HG03196 (cell line): ENCODE measurements around the gene SCYL1.
"Not testable (repeated sequence)": the region's sequence is repeated elsewhere in the genome, so short reads cannot be mapped to it uniquely, and the experiment has no call there.

Experiments used
- ATAC-seq: cut with Tn5 transposase; IDR thresholded peaks from one replicate; pipeline ENCODE4 v1.9.1; 2021; ENCODE audit not compliant: unreplicated experiment

Gene SCYL1

DNA sequence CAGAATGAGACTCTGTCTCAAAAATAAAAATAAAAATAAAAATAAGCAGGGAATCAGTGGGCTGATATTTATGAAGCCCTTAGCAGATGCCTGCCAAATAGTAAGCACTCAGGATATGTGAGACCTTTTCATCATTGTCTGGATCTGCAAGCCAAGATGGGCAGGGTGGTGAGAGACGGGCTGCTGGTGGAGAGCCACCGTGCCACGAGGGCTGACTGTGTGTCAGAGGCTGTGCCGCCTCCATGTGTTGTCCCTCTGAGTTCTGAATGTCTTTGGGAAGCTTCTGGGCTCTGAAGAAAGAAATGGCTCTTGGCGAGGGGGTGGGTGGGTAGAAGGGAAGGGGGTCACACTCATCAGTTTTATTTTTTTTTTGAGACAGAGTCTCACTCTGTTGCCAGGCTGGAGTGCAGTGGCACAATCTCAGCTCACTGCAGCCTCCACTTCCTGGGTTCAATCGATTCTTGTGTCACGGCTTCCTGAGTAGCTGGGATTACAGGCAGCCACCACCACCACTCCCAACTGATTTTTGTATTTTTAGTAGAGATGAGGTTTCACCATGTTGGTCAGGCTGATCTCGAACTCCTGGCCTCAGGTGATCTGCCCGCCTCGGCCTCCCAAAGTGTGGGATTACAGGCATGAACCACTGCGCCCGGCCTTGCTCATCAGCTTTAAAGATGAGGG is 40.1 kb downstream of the SCYL1 start:
- ATAC-seq = not testable (repeated sequence)

DNA sequence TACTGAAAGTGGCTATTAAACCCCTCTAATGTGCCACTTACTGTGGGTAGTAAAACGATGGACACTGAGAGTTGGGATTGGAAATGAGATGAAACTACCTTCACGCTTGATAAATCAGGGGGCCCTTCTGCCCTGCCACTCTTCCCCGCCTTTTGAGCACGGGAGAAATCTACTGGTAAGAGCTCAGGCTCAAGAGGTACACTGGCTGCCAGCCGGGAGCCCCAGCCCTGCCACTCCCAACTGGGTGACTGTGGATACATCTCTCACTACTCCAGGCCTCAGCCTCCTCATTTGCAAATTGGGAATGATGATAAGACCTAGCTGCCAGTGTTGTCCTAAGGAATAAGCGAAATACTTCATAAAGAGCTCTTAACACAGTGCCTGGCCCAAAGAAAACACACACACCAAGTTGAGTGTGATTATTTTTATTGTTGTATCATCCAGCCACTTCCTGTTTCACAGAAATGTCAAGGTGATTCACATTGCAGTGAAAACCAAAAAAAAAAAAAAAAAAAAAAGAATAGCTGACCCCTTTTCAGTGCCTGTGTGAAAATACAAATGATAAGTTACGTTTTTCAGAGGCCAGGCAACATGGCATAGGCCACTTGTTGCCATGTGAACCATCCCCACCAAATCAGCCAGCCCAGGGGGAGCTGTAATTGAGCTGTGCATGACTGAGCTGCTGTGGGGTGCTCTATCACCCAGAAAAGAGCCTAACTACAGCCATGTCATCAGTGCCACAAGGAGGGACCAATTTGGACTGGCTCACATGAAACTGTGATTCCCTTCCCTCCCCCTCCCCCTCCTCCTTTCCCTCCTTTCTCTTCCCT is 41.0 kb downstream of the SCYL1 start:
- ATAC-seq = no peak

- ATAC-seq = peak; percentile 2
Measured at GRCh38 chr11:65569164-65569972, 44.5 kb downstream of the SCYL1 start.

DNA sequence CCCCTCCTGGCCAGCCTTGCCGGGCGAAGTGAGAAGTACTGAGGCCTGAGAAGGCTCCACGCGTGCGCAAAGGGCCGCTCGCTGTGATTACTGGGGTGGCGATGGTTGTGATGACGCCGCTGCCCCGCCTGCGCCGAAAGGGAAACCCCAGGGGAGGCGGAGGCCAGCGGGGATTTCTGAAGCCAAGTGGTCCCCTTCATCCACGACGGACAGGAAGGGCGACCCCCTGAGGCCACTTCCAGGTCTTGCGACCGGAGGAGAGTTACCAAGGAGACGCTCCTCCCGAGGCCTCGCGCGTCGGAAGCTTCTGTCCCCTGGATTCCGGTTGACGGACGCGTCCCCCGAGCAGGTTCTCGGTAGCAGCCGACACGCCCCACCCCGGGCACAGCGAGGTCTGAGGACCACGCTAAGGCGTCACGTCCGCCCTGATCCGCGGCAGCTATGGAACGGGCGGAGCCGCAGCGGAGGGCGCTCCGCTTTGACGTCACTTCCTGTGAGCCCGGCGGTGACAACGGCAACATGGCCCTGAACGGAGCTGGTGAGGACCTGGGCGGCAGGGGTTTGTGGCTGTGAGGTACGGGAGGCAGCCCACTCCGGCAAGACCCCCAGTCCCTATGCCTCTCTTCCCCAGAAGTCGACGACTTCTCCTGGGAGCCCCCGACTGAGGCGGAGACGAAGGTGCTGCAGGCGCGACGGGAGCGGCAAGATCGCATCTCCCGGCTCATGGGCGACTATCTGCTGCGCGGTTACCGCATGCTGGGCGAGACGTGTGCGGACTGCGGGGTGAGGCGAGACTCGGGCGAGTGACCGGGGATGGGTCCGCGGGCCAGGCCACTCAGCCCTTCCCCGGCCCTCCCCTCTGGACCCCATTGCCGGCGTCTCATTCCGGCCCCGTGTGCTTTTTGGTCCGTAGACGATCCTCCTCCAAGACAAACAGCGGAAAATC is 45.4 kb downstream of the SCYL1 start, which contains the start of gene ZNRD2:
Gene ZNRD2 (plus strand): TSS at position 505 of the 946 bp plus-strand sequence. CDS start 15 bp downstream, at position 520.
- ATAC-seq = peak; percentile 56

- no peak for ATAC-seq
Measured at GRCh38 chr11:65571420-65571819, 46.5 kb downstream of the SCYL1 start.

DNA sequence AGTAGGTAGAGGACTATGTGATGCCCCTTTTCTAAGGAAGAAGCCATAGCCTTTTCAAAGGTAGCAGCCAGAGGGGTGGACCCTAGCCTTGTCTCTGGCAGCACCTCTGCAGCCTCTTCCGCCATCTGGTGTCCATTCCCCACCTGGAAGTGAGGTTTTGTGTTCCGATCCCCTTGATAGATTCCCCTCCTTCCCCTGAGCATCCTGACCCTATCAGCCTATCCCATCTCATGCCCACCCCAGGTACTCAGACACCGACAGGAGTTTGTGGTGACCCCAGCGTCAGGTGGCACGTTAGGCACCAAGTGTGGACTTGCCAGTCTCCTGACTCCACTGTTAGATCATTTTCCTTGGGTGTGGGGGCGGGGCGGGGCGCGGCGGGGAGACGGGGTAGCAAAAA is 47.1 kb downstream of the SCYL1 start:
- no peak for ATAC-seq

- ATAC-seq = no peak
Measured at GRCh38 chr11:65572356-65573051, 47.6 kb downstream of the SCYL1 start, which contains the start of gene FAM89B. FAM89B (plus strand) TSS chr11:65572538; CDS start chr11:65572670, 132 bp downstream.

DNA sequence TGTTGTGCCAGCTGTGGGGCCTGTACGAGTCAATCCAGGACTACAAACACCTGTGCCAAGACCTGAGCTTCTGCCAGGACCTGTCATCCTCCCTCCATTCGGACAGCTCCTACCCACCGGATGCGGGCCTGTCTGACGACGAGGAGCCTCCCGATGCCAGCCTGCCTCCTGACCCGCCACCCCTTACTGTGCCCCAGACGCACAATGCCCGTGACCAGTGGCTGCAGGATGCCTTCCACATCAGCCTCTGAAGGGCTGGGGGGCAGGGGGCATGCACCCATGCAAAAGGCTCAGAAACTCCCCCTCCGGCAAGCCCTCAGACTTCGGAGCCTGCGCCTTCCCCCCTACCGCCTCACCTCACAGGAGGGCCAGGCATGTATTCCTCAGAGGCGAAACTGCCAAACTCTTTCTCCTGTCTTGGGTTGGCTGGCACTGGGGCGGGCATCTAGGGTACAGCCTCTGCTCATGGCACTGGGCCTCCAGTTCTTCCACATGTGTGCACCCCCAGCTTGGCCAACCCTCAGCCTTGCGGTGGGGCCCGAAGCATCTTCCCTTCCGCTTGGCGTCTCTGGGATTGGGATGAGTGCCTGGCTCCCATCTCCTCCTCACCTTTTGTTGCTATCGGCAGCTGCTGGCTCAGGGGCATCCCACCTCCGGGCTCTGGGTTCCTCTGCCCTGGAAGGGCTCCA is 48.7 kb downstream of the SCYL1 start:
- no peak for ATAC-seq

GRCh38 chr11:65574109-65574810 is 49.4 kb downstream of the SCYL1 start:
- ATAC-seq = peak; percentile 28

GRCh38 chr11:65574811-65575567 is 50.1 kb downstream of the SCYL1 start:
- no peak for ATAC-seq

DNA sequence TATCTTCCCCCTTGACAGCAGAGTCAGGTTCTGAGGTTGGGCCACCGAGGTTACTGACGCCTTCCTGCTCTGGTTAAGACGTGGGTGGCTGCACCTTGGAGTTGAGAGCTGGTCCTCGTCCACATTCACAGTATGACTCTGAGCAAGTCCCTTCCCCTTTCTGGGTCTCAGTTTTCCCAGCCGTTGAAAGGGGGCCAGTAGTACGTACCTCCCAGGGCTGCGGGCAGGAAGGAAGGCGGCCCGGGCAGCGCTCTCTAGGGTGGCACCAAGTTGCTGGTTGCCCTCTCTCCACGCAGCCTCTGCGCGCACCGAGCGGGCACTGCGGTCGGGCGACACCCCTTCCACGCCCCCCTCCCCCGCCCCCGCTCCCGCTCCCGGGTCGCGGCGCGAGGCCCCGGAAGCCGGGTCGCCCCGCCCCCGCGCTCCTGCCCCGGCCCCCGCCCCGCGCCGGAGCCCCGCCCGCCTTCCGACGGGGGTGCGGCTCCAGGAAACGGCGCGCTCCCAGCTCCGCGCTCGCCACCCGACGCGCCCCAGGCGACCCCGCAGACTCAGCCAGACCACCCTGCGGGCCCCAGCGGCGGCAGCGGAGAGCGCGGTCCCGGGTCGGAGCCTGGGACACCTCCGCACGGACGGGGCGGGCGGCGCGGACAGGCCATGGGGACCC is 50.8 kb downstream of the SCYL1 start, which contains the start of gene EHBP1L1:
Gene EHBP1L1 (plus strand): TSS at position 486 of the 664 bp plus-strand sequence. CDS start 250 bp downstream, outside the sequence.
- ATAC-seq = no peak

DNA sequence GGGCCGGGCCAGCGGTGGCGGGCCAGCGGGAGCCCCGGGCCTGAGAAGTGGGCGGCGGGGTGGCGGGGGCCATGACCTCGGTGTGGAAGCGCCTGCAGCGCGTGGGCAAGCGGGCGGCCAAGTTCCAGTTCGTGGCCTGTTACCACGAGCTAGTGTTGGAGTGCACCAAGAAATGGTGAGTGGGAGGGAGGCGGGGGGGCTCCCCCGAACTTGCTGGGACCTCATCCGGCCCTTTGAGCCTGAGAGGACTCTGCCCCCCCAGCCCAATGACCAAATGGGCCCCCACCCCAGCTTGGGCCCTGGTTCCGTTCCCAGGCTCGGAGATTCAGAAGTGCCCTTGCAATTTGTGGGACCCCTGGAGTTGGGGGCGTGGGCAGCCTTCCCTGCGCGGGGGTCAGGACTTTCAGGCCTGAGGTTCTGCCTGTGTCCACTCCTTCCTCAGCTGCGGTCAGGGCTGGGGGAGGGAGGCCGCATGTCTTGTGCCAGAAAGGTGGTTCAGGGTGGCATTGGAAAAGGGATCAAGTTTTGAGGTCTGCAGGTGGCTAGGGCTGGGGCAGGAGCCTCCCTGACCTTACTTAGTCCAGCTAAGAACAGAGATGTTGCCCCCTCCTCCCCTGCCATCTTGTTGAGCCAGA is 51.5 kb downstream of the SCYL1 start:
- ATAC-seq = no peak

- ATAC-seq = no peak
Measured at GRCh38 chr11:65576867-65577755, 52.2 kb downstream of the SCYL1 start.

DNA sequence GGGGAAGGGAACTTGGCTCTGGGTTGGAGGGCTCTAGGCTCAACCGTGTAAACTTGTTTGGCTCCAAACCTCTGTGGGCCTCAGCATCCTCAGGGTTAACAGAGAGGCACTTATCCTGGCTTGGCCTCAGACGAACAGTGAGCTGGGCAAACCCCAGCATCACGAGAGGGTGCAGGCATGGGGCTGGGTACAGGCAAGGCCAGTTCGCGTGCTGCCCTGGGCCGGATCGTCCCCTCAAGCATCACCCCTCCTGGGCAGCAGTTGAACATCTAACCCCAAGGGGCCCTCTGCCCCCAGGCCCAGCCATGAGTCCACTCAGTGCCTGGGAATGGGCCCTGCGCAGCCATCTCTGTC is 52.9 kb downstream of the SCYL1 start:
- ATAC-seq = no peak

GRCh38 chr11:65578134-65578533 is 53.3 kb downstream of the SCYL1 start:
- ATAC-seq = no peak

GRCh38 chr11:65578667-65579066 is 53.8 kb downstream of the SCYL1 start:
- ATAC-seq = no peak
